GM21786 (cell line): ENCODE results near the gene NMUR2.

Experiments
- ATAC-seq: cut with Tn5 transposase; IDR thresholded peaks from one replicate; pipeline ENCODE4 v1.9.1; 2021; ENCODE audit not compliant: unreplicated experiment

NMUR2 gene

GRCh38 chr5:152405145-152405544, at the start of gene NMUR2:
Gene NMUR2, minus strand, starts transcription at chr5:152405279. Its CDS starts 166 bp downstream, at chr5:152405113.
- ATAC-seq, result no peak

DNA sequence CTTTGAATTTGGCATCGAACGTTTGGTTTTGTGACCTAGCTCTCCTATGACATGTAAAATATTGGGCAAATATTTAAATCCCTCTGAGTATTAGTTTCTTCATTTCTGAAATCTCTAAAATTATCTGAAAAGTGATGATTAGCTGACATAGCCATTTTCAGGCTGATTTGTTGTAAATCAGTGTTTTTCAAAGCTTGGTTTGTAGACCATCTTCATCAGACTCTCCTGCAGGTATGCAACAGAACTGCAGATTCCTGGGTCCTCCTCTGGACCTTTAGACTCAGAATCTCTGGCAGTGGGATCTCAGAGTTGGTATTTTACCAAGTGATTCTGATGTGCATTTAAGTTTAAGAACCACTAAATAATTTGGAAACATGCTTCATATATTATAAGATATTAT, 38.9 kb upstream of the NMUR2 start:
- ATAC-seq, result no peak

GRCh38 chr5:152439791-152440190, 34.7 kb upstream of the NMUR2 start:
- no peak for ATAC-seq

DNA sequence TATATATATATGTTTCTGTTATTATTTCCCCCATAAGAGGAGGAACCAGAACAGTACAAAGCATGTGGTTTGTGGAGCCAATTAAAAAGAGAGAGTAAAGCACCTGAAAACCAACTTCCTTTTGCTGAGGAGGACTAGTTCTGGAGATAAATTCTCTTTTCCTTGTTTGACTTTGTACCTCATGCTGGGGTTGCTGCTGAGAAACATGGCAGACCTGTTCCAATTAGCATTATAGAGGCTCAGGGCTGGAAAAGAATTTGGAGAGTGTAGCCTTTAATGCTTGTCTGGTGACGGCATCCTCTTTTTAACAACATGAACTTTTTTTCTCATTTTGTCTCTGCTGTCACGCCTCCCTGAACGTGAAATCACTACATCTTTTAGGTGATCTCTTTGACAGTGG, 32.8 kb upstream of the NMUR2 start:
- no peak for ATAC-seq

DNA sequence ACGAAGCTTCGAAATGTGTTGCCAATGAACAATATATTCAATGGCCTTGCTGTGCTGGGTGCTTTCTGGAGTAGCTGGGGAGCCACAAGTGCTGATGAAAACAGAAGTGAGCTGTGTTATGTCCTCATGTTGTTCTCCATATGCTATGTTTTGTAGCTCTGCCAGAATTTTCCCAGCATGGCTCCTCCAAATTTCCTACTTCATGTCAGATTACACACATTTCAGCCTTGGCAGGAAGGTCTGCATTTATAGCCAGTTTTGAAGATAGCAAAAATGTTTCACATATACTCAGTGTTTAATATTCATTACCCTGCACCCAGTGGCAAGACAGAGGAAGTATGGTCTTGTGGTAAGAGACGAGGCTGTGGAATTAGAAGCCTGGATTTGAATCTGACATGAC, 22.6 kb upstream of the NMUR2 start:
- no peak for ATAC-seq

- ATAC-seq, result no peak
Measured at GRCh38 chr5:152425083-152425482, 20.0 kb upstream of the NMUR2 start.

DNA sequence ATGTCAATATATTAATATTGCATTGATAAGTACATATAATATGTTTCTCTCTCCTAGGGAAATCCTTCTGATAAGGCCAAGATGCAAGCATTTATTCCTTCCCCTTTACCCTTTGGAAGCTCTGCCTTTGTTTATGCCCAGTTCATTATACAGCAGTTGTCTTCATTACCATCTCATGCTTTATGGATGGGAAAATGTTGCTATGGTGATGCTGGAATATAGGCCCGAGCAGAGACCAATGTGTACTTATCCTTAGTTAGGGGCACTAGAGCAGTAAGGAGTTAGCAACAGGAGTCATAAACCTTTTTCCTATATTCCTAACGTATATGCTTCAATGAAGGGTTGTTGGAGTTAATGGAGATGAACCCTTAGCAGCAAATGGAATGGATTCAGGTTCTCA, 19.4 kb upstream of the NMUR2 start:
- no peak for ATAC-seq

DNA sequence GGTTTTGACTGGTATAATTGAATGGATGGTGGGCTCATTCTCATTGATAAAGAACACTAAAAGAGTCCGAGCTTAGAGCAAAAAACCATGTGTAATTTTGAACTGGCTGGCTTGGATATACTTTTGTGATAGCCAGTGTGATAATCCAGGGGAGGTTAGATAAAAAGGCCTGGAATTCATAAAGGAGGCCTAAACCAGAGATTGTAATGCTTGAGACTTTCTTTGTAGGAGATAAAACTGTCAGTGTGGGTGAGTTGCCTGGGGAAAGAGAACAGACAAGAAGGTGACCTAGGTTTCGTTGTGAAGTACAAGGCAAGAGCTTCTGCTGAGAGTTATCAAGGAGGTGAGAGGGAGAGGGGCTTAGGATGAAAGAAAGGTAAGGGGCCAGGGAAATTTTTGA, 17.0 kb upstream of the NMUR2 start:
- ATAC-seq, result no peak

DNA sequence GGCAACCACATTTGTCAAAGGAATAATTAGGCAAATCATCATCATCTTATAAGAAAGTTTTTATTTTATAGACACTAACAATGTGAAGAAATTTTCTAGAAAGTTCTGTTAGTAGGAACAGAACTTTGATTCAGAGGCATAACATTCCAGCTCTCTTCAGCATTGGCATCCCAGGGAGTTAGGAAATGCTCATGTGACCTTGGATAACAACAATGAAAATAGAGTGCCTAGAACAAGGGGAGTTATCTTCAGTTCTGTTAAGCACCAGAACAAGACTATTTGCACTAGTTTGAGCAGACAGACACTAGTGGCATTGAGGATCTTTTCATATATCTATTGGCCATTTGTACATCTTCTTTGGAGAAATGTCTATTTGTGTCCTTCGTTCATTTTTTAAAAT, 7.0 kb upstream of the NMUR2 start:
- ATAC-seq, result no peak

GRCh38 chr5:152406082-152406481, 1.0 kb upstream of the NMUR2 start:
- no peak for ATAC-seq

DNA sequence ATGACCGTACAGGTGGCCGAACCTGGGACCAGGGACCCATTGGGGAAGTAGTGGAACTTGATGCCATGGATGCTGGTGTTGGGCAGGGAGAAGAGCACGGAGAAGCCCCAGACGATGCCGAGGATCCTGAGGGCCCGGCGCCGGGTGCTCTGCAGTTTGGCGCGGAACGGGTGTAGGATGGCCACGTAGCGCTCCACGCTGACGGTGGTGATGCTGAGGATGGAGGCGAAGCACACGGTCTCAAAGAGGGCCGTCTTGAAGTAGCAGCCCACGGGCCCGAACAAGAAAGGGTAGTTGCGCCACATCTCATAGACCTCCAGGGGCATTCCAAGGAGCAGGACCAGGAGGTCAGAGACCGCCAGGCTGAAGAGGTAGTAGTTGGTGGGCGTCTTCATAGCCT, 585 bp downstream of the NMUR2 start:
- ATAC-seq, result no peak

DNA sequence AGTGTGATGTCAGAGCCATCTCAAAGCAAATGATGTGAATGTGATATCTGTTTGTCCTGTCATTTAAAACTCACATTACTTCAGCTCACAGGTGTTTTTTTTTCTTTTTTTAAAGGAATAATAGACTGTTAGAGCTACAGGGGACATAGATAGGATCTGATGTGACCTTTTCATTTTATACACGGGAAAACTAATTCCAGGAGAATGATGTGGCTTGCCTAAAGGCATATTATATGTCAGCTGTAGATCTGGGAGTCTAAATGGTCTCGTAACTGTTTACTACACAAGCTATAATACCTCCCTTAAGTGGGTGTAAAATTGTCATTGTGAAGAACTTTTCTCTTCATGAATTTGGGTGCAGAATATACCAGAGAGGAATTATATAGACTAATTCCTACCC, 2.0 kb downstream of the NMUR2 start:
- no peak for ATAC-seq

- ATAC-seq, result no peak
Measured at GRCh38 chr5:152400846-152401245, 4.2 kb downstream of the NMUR2 start.

DNA sequence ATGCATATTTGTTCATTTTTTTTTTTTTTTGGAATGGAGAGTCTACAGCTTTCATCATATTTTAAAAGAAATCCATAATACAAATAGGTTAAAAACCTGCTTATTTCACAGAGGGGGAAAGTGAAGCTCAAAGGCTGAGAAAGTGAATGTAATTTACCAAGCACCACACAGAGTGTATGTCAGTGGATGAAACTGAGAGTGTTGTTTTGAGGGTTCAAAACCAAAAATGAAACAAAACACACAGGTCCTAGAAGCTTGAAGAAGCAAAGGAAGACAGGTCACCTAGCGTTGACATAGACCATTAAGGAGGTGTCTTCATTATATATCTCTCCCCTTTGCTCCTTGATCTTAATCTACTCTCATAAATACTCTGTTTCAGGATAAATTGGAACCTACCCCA, 7.5 kb downstream of the NMUR2 start:
- ATAC-seq, result peak; percentile 87

DNA sequence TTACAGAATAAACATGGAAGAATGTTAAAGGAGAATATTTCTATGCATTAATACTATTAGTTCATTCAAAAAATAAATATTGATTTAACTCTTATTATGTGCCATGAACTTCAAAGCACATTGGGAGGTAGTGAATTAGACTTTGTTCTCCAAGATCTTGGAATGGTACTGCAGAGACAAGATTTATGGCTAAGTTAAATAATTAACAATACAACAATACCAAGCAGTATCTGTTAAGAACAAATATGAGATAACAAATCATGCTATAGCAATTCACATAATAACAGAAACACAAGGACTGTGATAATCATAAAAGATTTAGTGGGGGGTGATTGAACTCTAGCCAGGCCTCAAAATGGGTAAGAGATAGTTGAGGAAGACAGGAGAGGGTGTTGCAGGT, 11.6 kb downstream of the NMUR2 start:
- no peak for ATAC-seq

- no peak for ATAC-seq
Measured at GRCh38 chr5:152389208-152389849, 15.8 kb downstream of the NMUR2 start.

DNA sequence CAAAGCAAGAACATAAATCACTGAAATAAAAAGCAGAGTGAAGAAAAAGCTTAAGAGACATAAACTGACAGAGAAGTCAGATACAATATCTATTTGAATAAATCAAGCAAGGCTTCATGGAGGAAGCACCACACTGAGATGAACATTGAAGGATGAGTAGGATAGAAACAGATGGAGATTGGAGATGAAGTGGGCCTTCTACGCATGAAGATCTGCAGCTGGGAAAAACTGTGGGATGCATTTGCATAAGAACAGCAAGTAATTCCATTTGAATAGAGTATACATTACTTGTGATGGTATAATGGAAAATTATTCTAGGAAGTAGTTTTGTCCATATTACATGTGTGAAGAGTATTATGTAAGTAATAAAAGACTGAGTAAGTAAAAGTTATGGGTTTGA, 16.5 kb downstream of the NMUR2 start:
- ATAC-seq, result no peak

DNA sequence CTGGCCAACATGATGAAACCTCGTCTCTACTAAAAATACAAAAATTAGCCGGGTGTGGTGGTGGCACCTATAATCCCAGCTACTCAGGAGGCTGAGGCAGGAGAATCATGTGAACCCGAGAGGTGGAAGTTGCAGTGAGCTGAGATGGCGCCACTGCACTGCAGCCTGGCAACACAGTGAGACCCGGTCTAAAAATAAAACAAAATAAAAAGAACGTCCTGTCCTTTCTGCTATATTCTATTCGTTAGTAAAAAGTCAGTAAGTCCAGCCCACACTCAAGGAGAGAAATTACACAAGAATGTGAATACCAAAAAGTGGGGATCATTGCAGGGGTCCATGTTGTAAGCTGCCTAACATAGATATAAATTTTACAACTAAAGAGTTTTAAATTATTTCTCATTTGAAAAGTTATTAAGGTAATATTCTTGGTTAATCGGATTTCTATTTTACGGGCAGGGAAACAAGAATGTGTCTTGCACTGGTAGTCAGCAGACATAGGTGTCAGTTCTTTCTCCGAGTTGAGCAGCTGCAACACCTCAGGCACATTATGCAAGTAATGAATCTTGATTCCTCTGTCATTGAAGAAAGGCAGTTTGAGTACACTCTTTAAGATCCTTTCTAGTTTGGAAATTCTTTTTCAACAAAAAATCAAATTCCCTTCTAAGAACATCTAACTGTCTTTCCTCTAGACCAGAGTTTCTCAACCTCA, 24.5 kb downstream of the NMUR2 start:
- ATAC-seq, result no peak

DNA sequence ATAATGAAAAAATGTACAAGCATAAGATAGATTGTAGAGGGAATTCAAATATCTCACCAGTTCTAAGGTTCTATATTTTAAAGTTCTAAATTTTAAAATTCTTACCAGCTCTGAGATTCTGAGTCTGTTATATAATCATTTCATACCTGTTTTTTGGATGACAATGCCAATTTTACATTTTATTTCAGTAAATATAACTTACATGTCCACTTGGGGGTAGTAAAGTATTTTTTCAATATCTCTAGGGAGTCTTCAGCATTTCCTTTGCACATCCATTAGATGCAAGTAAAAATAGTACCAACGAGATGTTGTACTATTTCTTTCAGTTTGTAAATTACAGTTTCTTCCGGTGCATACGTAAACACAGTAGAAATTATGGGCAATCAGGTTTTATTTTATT, 25.7 kb downstream of the NMUR2 start:
- no peak for ATAC-seq

GRCh38 chr5:152378730-152379129, 26.3 kb downstream of the NMUR2 start:
- no peak for ATAC-seq

DNA sequence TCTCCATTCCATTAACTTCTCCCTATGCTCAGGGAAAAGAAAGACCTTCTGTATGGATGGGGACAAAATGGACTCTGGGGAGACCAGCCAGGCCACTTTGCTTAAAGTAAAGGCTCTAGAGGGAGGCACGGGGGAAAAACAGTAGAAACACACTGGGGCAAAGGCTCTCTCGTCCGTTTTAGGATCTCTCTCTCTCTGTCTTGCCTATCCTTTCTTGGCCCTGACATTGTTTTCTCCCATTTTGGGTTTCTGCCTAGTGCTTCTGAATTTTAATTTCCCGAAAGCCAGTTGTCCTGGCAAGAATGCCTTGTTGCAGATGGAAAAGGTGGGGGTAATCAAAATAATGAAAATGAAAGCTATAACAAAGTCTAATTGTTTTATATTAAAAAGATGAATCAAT, 28.2 kb downstream of the NMUR2 start:
- ATAC-seq, result no peak

- ATAC-seq, result no peak
Measured at GRCh38 chr5:152374711-152375275, 30.3 kb downstream of the NMUR2 start.

- ATAC-seq, result no peak
Measured at GRCh38 chr5:152372875-152373274, 32.2 kb downstream of the NMUR2 start.
